ENCODE results near the gene FBXO7.

DNA sequence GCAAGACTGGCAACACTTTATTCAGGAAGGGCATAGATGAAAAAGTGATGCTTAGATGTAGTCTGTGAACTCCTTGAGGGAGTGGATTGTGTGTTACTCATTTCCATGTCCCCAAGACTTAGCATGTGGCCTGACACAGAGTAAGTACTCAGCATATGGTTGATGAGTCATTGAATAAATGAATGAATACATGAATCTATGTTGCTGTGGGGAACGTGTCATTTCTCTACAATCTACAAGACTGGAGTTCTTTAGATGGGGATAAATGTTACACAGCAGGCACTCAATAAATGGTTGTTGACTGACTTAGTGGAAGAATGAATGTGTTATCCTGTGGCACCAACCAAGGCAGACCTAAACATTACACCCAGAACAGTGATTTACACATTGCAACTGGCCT, 28.3 kb upstream of the FBXO7 start:
- TF ChIP-seq, protein P1, sequence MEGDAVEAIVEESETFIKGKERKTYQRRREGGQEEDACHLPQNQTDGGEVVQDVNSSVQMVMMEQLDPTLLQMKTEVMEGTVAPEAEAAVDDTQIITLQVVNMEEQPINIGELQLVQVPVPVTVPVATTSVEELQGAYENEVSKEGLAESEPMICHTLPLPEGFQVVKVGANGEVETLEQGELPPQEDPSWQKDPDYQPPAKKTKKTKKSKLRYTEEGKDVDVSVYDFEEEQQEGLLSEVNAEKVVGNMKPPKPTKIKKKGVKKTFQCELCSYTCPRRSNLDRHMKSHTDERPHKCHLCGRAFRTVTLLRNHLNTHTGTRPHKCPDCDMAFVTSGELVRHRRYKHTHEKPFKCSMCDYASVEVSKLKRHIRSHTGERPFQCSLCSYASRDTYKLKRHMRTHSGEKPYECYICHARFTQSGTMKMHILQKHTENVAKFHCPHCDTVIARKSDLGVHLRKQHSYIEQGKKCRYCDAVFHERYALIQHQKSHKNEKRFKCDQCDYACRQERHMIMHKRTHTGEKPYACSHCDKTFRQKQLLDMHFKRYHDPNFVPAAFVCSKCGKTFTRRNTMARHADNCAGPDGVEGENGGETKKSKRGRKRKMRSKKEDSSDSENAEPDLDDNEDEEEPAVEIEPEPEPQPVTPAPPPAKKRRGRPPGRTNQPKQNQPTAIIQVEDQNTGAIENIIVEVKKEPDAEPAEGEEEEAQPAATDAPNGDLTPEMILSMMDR (IDR thresholded peaks at IDR 0.05; ENCODE audit: insufficient read depth, low read length): no peak
- TF ChIP-seq, protein P2, sequence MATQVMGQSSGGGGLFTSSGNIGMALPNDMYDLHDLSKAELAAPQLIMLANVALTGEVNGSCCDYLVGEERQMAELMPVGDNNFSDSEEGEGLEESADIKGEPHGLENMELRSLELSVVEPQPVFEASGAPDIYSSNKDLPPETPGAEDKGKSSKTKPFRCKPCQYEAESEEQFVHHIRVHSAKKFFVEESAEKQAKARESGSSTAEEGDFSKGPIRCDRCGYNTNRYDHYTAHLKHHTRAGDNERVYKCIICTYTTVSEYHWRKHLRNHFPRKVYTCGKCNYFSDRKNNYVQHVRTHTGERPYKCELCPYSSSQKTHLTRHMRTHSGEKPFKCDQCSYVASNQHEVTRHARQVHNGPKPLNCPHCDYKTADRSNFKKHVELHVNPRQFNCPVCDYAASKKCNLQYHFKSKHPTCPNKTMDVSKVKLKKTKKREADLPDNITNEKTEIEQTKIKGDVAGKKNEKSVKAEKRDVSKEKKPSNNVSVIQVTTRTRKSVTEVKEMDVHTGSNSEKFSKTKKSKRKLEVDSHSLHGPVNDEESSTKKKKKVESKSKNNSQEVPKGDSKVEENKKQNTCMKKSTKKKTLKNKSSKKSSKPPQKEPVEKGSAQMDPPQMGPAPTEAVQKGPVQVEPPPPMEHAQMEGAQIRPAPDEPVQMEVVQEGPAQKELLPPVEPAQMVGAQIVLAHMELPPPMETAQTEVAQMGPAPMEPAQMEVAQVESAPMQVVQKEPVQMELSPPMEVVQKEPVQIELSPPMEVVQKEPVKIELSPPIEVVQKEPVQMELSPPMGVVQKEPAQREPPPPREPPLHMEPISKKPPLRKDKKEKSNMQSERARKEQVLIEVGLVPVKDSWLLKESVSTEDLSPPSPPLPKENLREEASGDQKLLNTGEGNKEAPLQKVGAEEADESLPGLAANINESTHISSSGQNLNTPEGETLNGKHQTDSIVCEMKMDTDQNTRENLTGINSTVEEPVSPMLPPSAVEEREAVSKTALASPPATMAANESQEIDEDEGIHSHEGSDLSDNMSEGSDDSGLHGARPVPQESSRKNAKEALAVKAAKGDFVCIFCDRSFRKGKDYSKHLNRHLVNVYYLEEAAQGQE (IDR thresholded peaks at IDR 0.05; ENCODE audit: insufficient replicate concordance, low read depth): no peak

Measured in HL-60 (cell line).